Activated naive CD8-positive, alpha-beta T cell treated with anti-CD3 and anti-CD28 coated beads, Interleukin-2, amount 10 ng/mL, durations not matched to agents 7 days and 5 days (primary cell): ENCODE data around the gene THOC1. TPM values are rescaled to one million over a fixed set of nuclear protein-coding genes. Genes with fewer than 3 reads are reported as not detected.
"Not testable (repeated sequence)": the region's sequence is repeated elsewhere in the genome, so short reads cannot be mapped to it uniquely, and the experiment has no call there.

Source experiments
- ATAC-seq: fragments of 150-1000 bp; cut with Tn5 transposase; one replicate; pipeline ENCODE4 v1.10.0; 2021; ENCODE audit warnings: low read depth, moderate library complexity
- POLR2A ChIA-PET: fragments of 350-600 bp; sonication (Branson Sonifier 250); formaldehyde crosslinking; loops from one replicate; lab custom pipeline; 2021; ENCODE audit warnings: antibody characterized with exemption; lab: Charles Lee
- DNase-seq: peaks from one replicate; pipeline ENCODE4 v3.0.0; 2021
- H3K27ac Mint-ChIP-seq: one replicate; pipeline ENCODE4 v1.8.0; 2022; ENCODE audit warnings: mild to moderate bottlenecking, mixed read lengths
- H3K27me3 Mint-ChIP-seq: one replicate; pipeline ENCODE4 v1.8.0; 2022; ENCODE audit warnings: mild to moderate bottlenecking, moderate library complexity, mixed read lengths
- H3K36me3 Mint-ChIP-seq: one replicate; pipeline ENCODE4 v1.8.0; 2021; ENCODE audit warnings: mild to moderate bottlenecking, mixed read lengths
- H3K4me1 Mint-ChIP-seq: one replicate; pipeline ENCODE4 v1.8.0; 2021; ENCODE audit warnings: mixed read lengths
- H3K4me3 Mint-ChIP-seq: one replicate; pipeline ENCODE4 v1.8.0; 2022; ENCODE audit warnings: mild to moderate bottlenecking, moderate library complexity, mixed read lengths
- H3K9me3 Mint-ChIP-seq: one replicate; pipeline ENCODE4 v1.8.0; 2021; ENCODE audit warnings: mixed read lengths
- total RNA-seq, 2 experiments: library from RNA; stranded (reverse); gene quantifications; one replicate each; pipeline ENCODE4 v1.2.3, GENCODE V29; 2021

Gene THOC1, protein sequence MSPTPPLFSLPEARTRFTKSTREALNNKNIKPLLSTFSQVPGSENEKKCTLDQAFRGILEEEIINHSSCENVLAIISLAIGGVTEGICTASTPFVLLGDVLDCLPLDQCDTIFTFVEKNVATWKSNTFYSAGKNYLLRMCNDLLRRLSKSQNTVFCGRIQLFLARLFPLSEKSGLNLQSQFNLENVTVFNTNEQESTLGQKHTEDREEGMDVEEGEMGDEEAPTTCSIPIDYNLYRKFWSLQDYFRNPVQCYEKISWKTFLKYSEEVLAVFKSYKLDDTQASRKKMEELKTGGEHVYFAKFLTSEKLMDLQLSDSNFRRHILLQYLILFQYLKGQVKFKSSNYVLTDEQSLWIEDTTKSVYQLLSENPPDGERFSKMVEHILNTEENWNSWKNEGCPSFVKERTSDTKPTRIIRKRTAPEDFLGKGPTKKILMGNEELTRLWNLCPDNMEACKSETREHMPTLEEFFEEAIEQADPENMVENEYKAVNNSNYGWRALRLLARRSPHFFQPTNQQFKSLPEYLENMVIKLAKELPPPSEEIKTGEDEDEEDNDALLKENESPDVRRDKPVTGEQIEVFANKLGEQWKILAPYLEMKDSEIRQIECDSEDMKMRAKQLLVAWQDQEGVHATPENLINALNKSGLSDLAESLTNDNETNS
- total RNA-seq, result 10 to 100 TPM; 52.1 to 54.8 TPM

GRCh38 chr18:267688-268552, at the start of gene THOC1:
THOC1 (minus strand) TSS chr18:268047; CDS start chr18:268019, 28 bp downstream.
- peak; percentile 95 for DNase-seq
- peaks cover 25% of the 10 kb centered on the region for H3K4me1 Mint-ChIP-seq

GRCh38 chr18:317618-318017, 49.8 kb upstream of the THOC1 start:
- Mint-ChIP-seq H3K4me3 (no peak overlapping the region), H3K4me1 (peaks cover 8% of the 10 kb centered on the region), H3K9me3 (no peaks in the 10 kb centered on the region), H3K27me3 (peaks cover 3% of the 10 kb centered on the region), H3K36me3 (no peaks in the 10 kb centered on the region), H3K27ac (no peak overlapping the region)
- no peak for ATAC-seq
- POLR2A ChIA-PET, result no interaction called here
- DNase-seq, result no peak

More at GRCh38 chr18:267688-268552, at the start of gene THOC1:
- peaks cover 13% of the 10 kb centered on the region for H3K36me3 Mint-ChIP-seq
- peak; percentile 95 for ATAC-seq
- peak within 1 kb of the TSS; percentile 90 for H3K4me3 Mint-ChIP-seq
- no peaks in the 10 kb centered on the region for H3K9me3 Mint-ChIP-seq
- no peaks in the 10 kb centered on the region for H3K27me3 Mint-ChIP-seq
- POLR2A ChIA-PET, result interaction anchor here (0.6 to 2.0 kb wide), 9 partner anchors 12 to 513 kb away, joined by 3 to 16 read pairs (median 5); partner anchors contain the start of gene USP14
- H3K27ac Mint-ChIP-seq, result peak within 1 kb of the TSS; percentile 99

- Mint-ChIP-seq H3K4me1 (no peaks in the 10 kb centered on the region), H3K9me3 (no peaks in the 10 kb centered on the region), H3K36me3 (no peaks in the 10 kb centered on the region), H3K27ac (no peak overlapping the region), H3K27me3 (no peaks in the 10 kb centered on the region), H3K4me3 (no peak overlapping the region)
- DNase-seq (no peak), ATAC-seq (no peak)
- POLR2A ChIA-PET, result no interaction called here
Observed at GRCh38 chr18:316393-316792, 48.5 kb upstream of the THOC1 start.

DNA sequence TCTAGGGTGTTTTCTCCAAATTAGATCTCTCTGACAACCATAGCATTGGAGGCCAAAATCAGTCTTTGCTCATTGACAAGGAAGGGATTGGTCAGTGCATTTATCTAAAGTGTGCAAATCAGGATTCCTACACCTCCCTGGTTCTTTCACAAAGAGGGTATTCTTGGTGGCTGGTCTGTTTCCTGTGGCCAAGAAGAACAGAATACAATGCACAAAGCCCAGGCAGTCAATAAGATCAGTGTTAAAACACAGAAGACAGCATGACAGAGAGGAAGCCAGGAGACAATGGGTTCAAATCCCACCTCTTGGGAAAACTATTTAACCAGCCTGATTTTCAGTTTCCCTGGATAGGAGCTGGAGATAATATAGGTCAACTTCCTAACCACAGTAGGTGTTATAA, 46.1 kb upstream of the THOC1 start:
- Mint-ChIP-seq H3K9me3 (no peaks in the 10 kb centered on the region), H3K36me3 (no peaks in the 10 kb centered on the region), H3K4me3 (no peak overlapping the region), H3K27ac (no peak overlapping the region), H3K4me1 (no peaks in the 10 kb centered on the region), H3K27me3 (no peaks in the 10 kb centered on the region)
- no peak for DNase-seq
- no peak for ATAC-seq
- POLR2A ChIA-PET, result no interaction called here

- Mint-ChIP-seq H3K9me3 (no peaks in the 10 kb centered on the region), H3K4me3 (no peak overlapping the region), H3K27me3 (no peaks in the 10 kb centered on the region), H3K27ac (no peak overlapping the region), H3K4me1 (no peaks in the 10 kb centered on the region), H3K36me3 (no peaks in the 10 kb centered on the region)
- DNase-seq (no peak), ATAC-seq (no peak)
- POLR2A ChIA-PET, result no interaction called here
Observed at GRCh38 chr18:312415-312814, 44.6 kb upstream of the THOC1 start.

GRCh38 chr18:310042-310441, 42.2 kb upstream of the THOC1 start:
- no peak overlapping the region for H3K27ac Mint-ChIP-seq
- no peaks in the 10 kb centered on the region for H3K9me3 Mint-ChIP-seq
- no peak overlapping the region for H3K4me3 Mint-ChIP-seq
- H3K36me3 Mint-ChIP-seq, result no peaks in the 10 kb centered on the region
- DNase-seq (no peak), ATAC-seq (no peak)
- POLR2A ChIA-PET, result no interaction called here
- no peaks in the 10 kb centered on the region for H3K4me1 Mint-ChIP-seq
- peaks cover 1% of the 10 kb centered on the region for H3K27me3 Mint-ChIP-seq

DNA sequence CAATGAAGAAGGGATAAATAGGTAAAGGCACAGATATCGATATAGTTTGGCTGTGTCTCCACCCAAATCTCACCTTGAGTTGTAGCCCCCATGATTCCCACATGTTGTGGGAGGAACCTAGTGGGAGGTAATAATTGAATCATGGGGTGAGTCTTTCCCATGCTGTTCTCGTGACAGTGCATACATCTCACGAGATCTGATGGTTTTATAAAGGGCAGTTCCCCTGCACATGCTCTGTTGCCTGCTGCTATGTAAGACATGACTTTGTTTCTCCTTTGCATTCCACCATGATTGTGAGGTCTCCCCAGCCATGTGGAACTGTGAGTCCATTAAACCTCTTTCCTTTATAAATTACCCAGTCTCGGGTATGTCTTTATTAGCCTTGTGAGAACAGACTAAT, 40.2 kb upstream of the THOC1 start:
- H3K4me1 Mint-ChIP-seq, POLR2A ChIA-PET, H3K27ac Mint-ChIP-seq, H3K4me3 Mint-ChIP-seq, H3K27me3 Mint-ChIP-seq, H3K9me3 Mint-ChIP-seq, H3K36me3 Mint-ChIP-seq, ATAC-seq, DNase-seq: not testable (repeated sequence)

- H3K27ac Mint-ChIP-seq, result no peak overlapping the region
- H3K36me3 Mint-ChIP-seq, result no peaks in the 10 kb centered on the region
- peaks cover 3% of the 10 kb centered on the region for H3K27me3 Mint-ChIP-seq
Observed at GRCh38 chr18:306608-307255, 38.9 kb upstream of the THOC1 start.

DNA sequence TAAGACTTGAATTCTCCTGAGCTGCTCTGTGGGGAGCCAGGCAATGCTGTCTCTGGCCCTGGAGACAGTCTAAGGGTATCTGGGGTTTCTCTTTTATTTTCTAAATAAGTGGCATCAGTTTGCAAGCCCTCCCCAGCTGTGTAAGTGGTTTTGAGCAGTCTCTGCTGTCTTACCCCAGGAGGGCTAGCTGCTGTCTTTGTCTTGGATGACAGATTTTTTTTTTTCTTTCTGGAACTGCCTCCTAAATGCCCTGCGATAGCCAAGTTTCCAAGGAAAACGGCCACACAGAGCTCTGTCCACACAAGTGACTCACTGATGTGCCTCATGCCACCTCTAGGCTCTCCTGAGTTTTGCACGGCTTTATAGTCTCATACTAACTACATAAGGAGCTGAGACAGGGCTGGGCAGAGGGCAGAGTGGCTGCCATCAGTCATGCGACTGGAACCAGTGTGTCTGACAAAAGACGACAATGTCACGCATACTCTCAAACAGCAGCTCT, 37.2 kb upstream of the THOC1 start:
- no peaks in the 10 kb centered on the region for H3K4me1 Mint-ChIP-seq
- DNase-seq (no peak), ATAC-seq (no peak)
- no peak overlapping the region for H3K4me3 Mint-ChIP-seq
- no peak overlapping the region for H3K27ac Mint-ChIP-seq
- H3K36me3 Mint-ChIP-seq, result no peaks in the 10 kb centered on the region
- POLR2A ChIA-PET, result no interaction called here
- peaks cover 3% of the 10 kb centered on the region for H3K27me3 Mint-ChIP-seq
- H3K9me3 Mint-ChIP-seq, result no peaks in the 10 kb centered on the region

More at GRCh38 chr18:306608-307255, 38.9 kb upstream of the THOC1 start:
- Mint-ChIP-seq H3K4me1 (no peaks in the 10 kb centered on the region), H3K4me3 (no peak overlapping the region), H3K9me3 (no peaks in the 10 kb centered on the region)
- ATAC-seq (no peak), DNase-seq (no peak)
- POLR2A ChIA-PET, result no interaction called here

DNA sequence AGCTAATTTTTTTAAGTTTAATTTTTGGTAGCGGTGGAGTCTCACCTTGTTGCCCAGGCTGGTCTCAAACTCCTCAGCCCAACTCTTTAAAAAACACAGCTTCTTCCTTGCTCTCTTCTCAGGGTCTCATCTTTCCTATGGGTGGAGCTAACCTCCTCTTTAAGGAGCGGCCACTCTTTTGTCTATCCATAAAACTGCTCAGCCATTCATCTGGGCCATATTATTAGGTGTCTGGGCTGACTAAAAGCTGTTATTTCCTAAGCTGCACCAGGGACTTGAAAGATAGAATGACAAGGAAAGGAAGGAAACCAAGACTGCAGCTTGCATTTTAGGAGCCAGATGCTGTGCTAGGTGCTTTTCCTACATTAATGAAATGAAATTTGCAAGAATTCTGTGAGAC, 35.8 kb upstream of the THOC1 start:
- Mint-ChIP-seq H3K9me3 (no peaks in the 10 kb centered on the region), H3K4me3 (no peak overlapping the region), H3K36me3 (no peaks in the 10 kb centered on the region), H3K27ac (no peak overlapping the region), H3K27me3 (peaks cover 3% of the 10 kb centered on the region), H3K4me1 (no peaks in the 10 kb centered on the region)
- POLR2A ChIA-PET, result no interaction called here
- DNase-seq (no peak), ATAC-seq (no peak)

DNA sequence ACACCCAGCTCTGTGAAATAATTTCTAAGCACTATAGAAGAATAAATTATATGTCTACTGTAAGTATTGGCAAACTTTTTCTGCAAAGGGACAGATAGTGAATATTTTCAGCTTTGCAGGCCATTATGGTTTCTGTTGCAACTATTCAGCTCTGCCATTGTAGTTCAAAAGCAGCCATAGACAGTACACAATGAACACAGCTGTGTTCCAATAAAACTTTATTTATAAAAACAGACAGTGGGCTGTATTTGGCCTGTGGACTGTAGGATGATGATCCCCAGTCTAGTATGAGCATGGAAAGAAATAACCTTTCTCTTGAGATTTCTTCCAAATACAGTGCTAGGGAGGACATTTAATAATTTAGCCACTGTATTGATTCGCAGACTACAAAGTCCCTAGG, 35.2 kb upstream of the THOC1 start:
- Mint-ChIP-seq H3K27ac (no peak overlapping the region), H3K4me1 (no peaks in the 10 kb centered on the region), H3K4me3 (no peak overlapping the region), H3K36me3 (no peaks in the 10 kb centered on the region), H3K27me3 (peaks cover 3% of the 10 kb centered on the region), H3K9me3 (no peaks in the 10 kb centered on the region)
- POLR2A ChIA-PET, result no interaction called here
- no peak for DNase-seq
- ATAC-seq, result no peak

DNA sequence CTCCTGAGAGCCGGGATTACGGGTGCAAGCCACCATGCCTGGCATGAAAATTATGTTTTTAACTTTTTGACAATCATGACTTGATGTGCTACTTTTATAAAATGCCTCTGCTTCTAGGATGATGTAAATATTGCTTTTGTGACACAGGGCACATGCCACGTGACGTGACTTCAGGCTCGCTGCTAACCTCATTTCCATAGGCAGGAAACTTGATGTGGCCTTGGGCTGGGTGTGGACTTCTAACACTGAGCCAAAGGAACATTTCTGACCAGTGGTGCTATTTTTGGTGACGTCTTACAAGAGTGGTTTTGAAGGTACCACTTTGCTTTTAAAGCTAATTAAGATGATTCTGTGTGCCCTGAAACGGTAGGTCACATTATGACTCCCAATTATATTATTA, 34.2 kb upstream of the THOC1 start:
- ATAC-seq (no peak), DNase-seq (no peak)
- H3K4me3 Mint-ChIP-seq, result no peak overlapping the region
- no peaks in the 10 kb centered on the region for H3K9me3 Mint-ChIP-seq
- no peaks in the 10 kb centered on the region for H3K4me1 Mint-ChIP-seq
- peaks cover 3% of the 10 kb centered on the region for H3K27me3 Mint-ChIP-seq
- no peaks in the 10 kb centered on the region for H3K36me3 Mint-ChIP-seq
- no peak overlapping the region for H3K27ac Mint-ChIP-seq
- POLR2A ChIA-PET, result no interaction called here

- H3K27ac Mint-ChIP-seq, result no peak overlapping the region
- no peak for ATAC-seq
- no peaks in the 10 kb centered on the region for H3K36me3 Mint-ChIP-seq
- H3K4me3 Mint-ChIP-seq, result no peak overlapping the region
- no peak for DNase-seq
- no peaks in the 10 kb centered on the region for H3K27me3 Mint-ChIP-seq
- no peaks in the 10 kb centered on the region for H3K9me3 Mint-ChIP-seq
- POLR2A ChIA-PET, result no interaction called here
- no peaks in the 10 kb centered on the region for H3K4me1 Mint-ChIP-seq
Observed at GRCh38 chr18:297936-298335, 30.1 kb upstream of the THOC1 start.
